NCI-H69 (cell line): ENCODE data around the gene CCDC28A.
A peak's percentile ranks its signal among the peaks of the same experiment; 100 is the strongest.

Source experiments
- DNase-seq: peaks from one replicate; lab custom pipeline; 2025; lab: John Stamatoyannopoulos, UW

The CCDC28A gene

GRCh38 chr6:138833816-138834539 lies 60.4 kb downstream of the CCDC28A start:
- DNase-seq: peak; percentile 93

GRCh38 chr6:138837246-138837645 lies 63.7 kb downstream of the CCDC28A start:
- DNase-seq: peak; percentile 93
